SK-N-SH treated with all-trans-retinoic acid at 6 μM for 48 hours (cell line): ENCODE data around the gene ZNF426.

ENCODE experiments used
- ATAC-seq: fragments of 200-7000 bp; cut with Tn5 transposase; 3 replicates; pipeline ENCODE4 v1.9.1; 2020; ENCODE audit warnings: mild to moderate bottlenecking, moderate library complexity
- ARNTL ChIP-seq: fragments of 450-650 bp; formaldehyde crosslinking; IDR thresholded peaks from 2 replicates; pipeline ENCODE4 v1.5.0; 2020; ENCODE audit warnings: low read depth, mild to moderate bottlenecking, moderate library complexity, borderline replicate concordance
- BACH2 ChIP-seq: fragments of 250-450 bp; sonication (Bioruptor Pico); IDR thresholded peaks from 2 replicates; pipeline ENCODE4 v1.9.0; 2021; ENCODE audit warnings: mild to moderate bottlenecking, borderline replicate concordance
- CREB5 ChIP-seq: fragments of 250-450 bp; sonication (Bioruptor Pico); IDR thresholded peaks from 2 replicates; pipeline ENCODE4 v1.5.1; 2020; ENCODE audit warnings: low read depth, mild to moderate bottlenecking, moderate library complexity
- CSDC2 ChIP-seq: fragments of 250-450 bp; sonication (Bioruptor Pico); IDR thresholded peaks from 2 replicates; pipeline ENCODE4 v1.5.0; 2020; ENCODE audit warnings: mild to moderate bottlenecking, moderate library complexity
- CSRNP3 ChIP-seq: fragments of 250-450 bp; sonication (Bioruptor Pico); IDR thresholded peaks from 2 replicates; pipeline ENCODE4 v1.5.1; 2021; ENCODE audit warnings: mild to moderate bottlenecking, moderate library complexity
- ESRRG ChIP-seq: fragments of 250-450 bp; sonication (Bioruptor Pico); IDR thresholded peaks from 2 replicates; pipeline ENCODE4 v1.6.1; 2021; ENCODE audit warnings: mild to moderate bottlenecking
- GLIS3 ChIP-seq: fragments of 250-450 bp; sonication (Bioruptor Pico); IDR thresholded peaks from 2 replicates; pipeline ENCODE4 v1.5.0; 2020; ENCODE audit warnings: mild to moderate bottlenecking, moderate library complexity
- ISL1 ChIP-seq: fragments of 250-450 bp; sonication (Bioruptor Pico); IDR thresholded peaks from 2 replicates; pipeline ENCODE4 v2.1.2; 2022; ENCODE audit warnings: mild to moderate bottlenecking, moderate library complexity
- OSR1 ChIP-seq: fragments of 250-450 bp; sonication (Bioruptor Pico); IDR thresholded peaks from 2 replicates; pipeline ENCODE4 v1.8.0; 2022; ENCODE audit warnings: moderate library complexity, mild to moderate bottlenecking, inconsistent platforms
- PATZ1 ChIP-seq: fragments of 250-450 bp; sonication (Bioruptor Pico); IDR thresholded peaks from 2 replicates; pipeline ENCODE4 v1.8.0; 2020; ENCODE audit warnings: mild to moderate bottlenecking, moderate library complexity, borderline replicate concordance
- POU6F1 ChIP-seq: fragments of 250-450 bp; sonication (Bioruptor Pico); IDR thresholded peaks from 2 replicates; pipeline ENCODE4 v1.8.0; 2021; ENCODE audit warnings: low read depth, mild to moderate bottlenecking, moderate library complexity, borderline replicate concordance
- RARB ChIP-seq: fragments of 250-450 bp; sonication (Bioruptor Pico); IDR thresholded peaks from 2 replicates; pipeline ENCODE4 v1.8.0; 2021; ENCODE audit warnings: mild to moderate bottlenecking, moderate library complexity
- SNAI2 ChIP-seq: fragments of 250-450 bp; sonication (Bioruptor Pico); IDR thresholded peaks from 2 replicates; pipeline ENCODE4 v1.5.0; 2020; ENCODE audit warnings: mild to moderate bottlenecking, moderate library complexity
- TSHZ2 ChIP-seq: fragments of 250-450 bp; sonication (Bioruptor Pico); IDR thresholded peaks from 2 replicates; pipeline ENCODE4 v1.5.0; 2020; ENCODE audit warnings: mild to moderate bottlenecking, moderate library complexity
- ZC3H10 ChIP-seq: fragments of 250-450 bp; sonication (Bioruptor Pico); IDR thresholded peaks from 2 replicates; pipeline ENCODE4 v1.5.1; 2021; ENCODE audit warnings: mild to moderate bottlenecking, moderate library complexity
- ZFP3 ChIP-seq: fragments of 250-450 bp; sonication (Bioruptor Pico); IDR thresholded peaks from 2 replicates; pipeline ENCODE4 v1.5.0; 2020; ENCODE audit warnings: mild to moderate bottlenecking, moderate library complexity
- ZFP30 ChIP-seq: fragments of 450-650 bp; formaldehyde crosslinking; IDR thresholded peaks from 2 replicates; pipeline ENCODE4 v1.5.0; 2022; ENCODE audit warnings: mild to moderate bottlenecking, moderate library complexity
- ZNF565 ChIP-seq: fragments of 450-650 bp; formaldehyde crosslinking; conservative IDR thresholded peaks from 2 replicates; pipeline ENCODE4 v1.5.0; 2020; ENCODE audit warnings: low read depth, mild to moderate bottlenecking, moderate library complexity
- ZNF70 ChIP-seq: fragments of 450-650 bp; formaldehyde crosslinking; IDR thresholded peaks from 2 replicates; pipeline ENCODE4 v1.5.0; 2020; ENCODE audit warnings: mild to moderate bottlenecking, moderate library complexity
- ZNF8 ChIP-seq: fragments of 450-650 bp; formaldehyde crosslinking; IDR thresholded peaks from 2 replicates; pipeline ENCODE4 v1.5.0; 2020; ENCODE audit warnings: mild to moderate bottlenecking, moderate library complexity

The ZNF426 gene

GRCh38 chr19:9566729-9567128 is 28.3 kb upstream of the ZNF426 start:
- no peak for ATAC-seq
- TF ChIP-seq ZNF70 (no peak), ZFP30 (CRISPR knock-in tag) (no peak), ZNF8 (CRISPR knock-in tag) (no peak), ESRRG (CRISPR knock-in tag) (no peak), POU6F1 (CRISPR knock-in tag) (no peak), ZC3H10 (no peak), CREB5 (CRISPR knock-in tag) (no peak), BACH2 (CRISPR knock-in tag) (no peak)
- TF ChIP-seq, all 23 proteins: peak for 0

GRCh38 chr19:9565900-9566705 is 27.7 kb upstream of the ZNF426 start:
- TF ChIP-seq ESRRG (CRISPR knock-in tag), result no peak
- TF ChIP-seq OSR1 (CRISPR knock-in tag), result no peak
- no peak for TF ChIP-seq ARNTL
- no peak for TF ChIP-seq CREB5 (CRISPR knock-in tag)
- TF ChIP-seq CSRNP3 (CRISPR knock-in tag), result no peak
- TF ChIP-seq ZFP3, result no peak
- TF ChIP-seq SNAI2 (CRISPR knock-in tag), result no peak
- TF ChIP-seq ZFP30 (CRISPR knock-in tag), result no peak
- TF ChIP-seq ZNF565, result no peak
- TF ChIP-seq POU6F1 (CRISPR knock-in tag), result no peak
- no peak for TF ChIP-seq ISL1 (CRISPR knock-in tag)
- TF ChIP-seq BACH2 (CRISPR knock-in tag), result no peak
- no peak for TF ChIP-seq CSDC2 (CRISPR knock-in tag)
- no peak for TF ChIP-seq GLIS3 (CRISPR knock-in tag)
- no peak for TF ChIP-seq PATZ1 (CRISPR knock-in tag)
- no peak for TF ChIP-seq TSHZ2 (CRISPR knock-in tag)
- no peak for TF ChIP-seq ZC3H10
- TF ChIP-seq ZNF70, result no peak
- no peak for TF ChIP-seq RARB (CRISPR knock-in tag)
- ATAC-seq, result no peak
